Activated naive CD4-positive, alpha-beta T cell treated with anti-CD3 and anti-CD28 coated beads, Interleukin-2, amount 50 U/mL, for 24 hours (primary cell): ENCODE results near the gene SLCO1B1.

Experiments used
- H3K27ac Mint-ChIP-seq: one replicate; pipeline ENCODE4 v1.8.0; 2021; ENCODE audit warnings: mild to moderate bottlenecking, mixed read lengths
- H3K27me3 Mint-ChIP-seq: one replicate; pipeline ENCODE4 v1.8.0; 2021; ENCODE audit warnings: mixed read lengths
- H3K36me3 Mint-ChIP-seq: one replicate; pipeline ENCODE4 v1.8.0; 2021; ENCODE audit warnings: mixed read lengths
- H3K4me1 Mint-ChIP-seq: one replicate; pipeline ENCODE4 v1.8.0; 2021; ENCODE audit warnings: mixed read lengths
- H3K4me3 Mint-ChIP-seq: one replicate; pipeline ENCODE4 v1.8.0; 2021; ENCODE audit warnings: mild to moderate bottlenecking, mixed read lengths
- H3K9me3 Mint-ChIP-seq: one replicate; pipeline ENCODE4 v1.8.0; 2021; ENCODE audit warnings: mixed read lengths

Gene SLCO1B1

DNA sequence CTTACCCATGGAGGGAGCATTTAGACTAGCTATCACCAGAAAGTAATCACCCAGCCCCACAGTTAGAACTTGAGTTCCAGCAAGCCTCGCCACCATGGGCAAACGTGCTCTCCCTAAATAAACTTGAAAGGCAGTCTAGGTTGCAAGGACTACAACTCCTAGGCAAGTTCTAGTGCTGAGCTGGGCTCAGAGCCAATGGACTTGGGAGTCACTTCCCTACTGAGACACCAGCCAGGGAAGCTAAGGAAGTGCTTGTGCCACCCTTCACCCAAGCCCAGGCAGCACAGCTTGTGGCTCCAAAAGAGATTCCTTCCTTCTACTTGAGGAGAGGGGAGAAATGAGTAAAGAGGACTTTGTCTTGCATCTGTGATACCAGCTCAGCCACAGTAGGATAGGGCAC lies 145.8 kb downstream of the SLCO1B1 start:
- Mint-ChIP-seq H3K27ac (no peak overlapping the region), H3K4me3 (no peak overlapping the region), H3K4me1 (no peaks in the 10 kb centered on the region), H3K9me3 (no peaks in the 10 kb centered on the region), H3K36me3 (no peaks in the 10 kb centered on the region), H3K27me3 (peaks cover 17% of the 10 kb centered on the region)
